Cerebellar cortex (tissue), 1 donor: ENCODE data around the gene EFNB1.

Experiments used
- DNase-seq: peaks from one replicate; pipeline ENCODE4 v3.0.0-alpha.2; 2015; ENCODE audit warnings: low spot score

The EFNB1 gene

DNA sequence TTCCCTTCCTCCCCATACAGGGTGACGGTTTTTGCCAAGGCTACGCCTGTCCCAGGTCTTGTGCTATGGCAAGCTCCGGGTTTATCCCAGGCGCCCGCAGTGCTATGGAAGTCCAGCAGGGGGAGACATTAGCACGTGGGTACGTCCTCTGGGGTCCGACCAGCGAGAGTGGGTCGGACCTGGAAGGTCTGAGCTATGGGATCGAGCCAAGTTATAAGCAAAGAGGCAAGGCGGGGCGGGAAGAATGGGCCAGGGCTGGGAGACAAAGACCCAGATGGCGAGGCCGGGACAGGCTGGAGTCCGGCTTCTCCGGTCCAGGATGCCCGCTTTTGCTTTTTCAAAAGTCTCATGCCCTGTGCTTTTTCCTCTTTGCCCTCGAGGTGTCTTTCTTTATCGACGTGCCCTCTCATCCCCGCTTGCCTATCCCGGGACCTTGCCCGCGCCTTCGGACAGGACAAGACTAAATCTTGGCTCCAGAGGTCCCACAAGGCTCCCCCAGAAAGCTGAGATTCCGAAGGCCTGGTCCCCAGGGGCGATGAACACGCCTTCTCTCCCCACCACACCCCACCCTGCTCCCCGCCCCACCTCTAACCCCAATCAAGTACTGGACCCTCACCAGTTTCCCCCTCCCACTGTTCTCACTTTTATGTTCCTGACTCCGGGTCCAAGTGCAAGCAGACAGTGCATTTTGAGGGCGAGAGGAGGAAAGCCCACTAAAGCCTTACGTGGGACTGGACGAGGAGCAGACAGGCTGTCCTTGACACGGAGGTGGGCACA is 785 bp upstream of the EFNB1 start:
- peak; percentile 76 for DNase-seq

DNA sequence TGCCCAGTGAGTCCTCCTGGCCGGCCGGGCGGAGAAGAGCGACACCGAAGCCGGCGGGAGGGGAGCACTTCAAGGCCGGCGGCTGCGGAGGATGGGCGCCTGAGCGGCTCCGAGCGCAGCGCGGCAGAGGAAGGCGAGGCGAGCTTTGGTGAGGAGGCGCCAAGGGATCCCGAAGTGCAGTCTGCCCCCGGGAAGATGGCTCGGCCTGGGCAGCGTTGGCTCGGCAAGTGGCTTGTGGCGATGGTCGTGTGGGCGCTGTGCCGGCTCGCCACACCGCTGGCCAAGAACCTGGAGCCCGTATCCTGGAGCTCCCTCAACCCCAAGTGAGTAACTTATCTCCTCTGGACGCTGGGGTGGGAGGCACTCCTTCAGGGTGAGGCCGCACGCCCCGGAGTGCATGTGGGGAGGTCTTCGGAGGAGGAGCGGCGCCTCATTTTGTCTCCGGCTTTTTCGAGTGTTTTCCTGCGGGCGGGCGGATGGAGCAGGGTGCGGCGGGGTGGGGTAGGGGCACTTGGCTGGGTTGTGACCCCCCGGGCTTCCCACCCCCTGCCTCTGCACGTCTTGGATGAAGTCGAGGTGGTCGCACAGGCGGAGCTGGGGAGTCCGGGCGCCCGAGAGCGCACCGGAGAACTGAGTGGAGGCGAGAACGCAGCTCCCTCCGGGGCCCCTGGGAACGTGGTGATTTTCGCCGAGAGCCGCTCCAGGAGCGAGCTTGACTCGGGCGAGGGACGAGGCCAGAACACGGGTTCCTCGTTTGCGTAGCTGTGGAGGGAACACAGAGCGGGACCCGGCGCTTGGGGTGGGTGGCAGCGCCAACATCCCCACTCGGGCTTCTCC is 979 bp downstream of the EFNB1 start:
- peak; percentile 6 for DNase-seq

DNA sequence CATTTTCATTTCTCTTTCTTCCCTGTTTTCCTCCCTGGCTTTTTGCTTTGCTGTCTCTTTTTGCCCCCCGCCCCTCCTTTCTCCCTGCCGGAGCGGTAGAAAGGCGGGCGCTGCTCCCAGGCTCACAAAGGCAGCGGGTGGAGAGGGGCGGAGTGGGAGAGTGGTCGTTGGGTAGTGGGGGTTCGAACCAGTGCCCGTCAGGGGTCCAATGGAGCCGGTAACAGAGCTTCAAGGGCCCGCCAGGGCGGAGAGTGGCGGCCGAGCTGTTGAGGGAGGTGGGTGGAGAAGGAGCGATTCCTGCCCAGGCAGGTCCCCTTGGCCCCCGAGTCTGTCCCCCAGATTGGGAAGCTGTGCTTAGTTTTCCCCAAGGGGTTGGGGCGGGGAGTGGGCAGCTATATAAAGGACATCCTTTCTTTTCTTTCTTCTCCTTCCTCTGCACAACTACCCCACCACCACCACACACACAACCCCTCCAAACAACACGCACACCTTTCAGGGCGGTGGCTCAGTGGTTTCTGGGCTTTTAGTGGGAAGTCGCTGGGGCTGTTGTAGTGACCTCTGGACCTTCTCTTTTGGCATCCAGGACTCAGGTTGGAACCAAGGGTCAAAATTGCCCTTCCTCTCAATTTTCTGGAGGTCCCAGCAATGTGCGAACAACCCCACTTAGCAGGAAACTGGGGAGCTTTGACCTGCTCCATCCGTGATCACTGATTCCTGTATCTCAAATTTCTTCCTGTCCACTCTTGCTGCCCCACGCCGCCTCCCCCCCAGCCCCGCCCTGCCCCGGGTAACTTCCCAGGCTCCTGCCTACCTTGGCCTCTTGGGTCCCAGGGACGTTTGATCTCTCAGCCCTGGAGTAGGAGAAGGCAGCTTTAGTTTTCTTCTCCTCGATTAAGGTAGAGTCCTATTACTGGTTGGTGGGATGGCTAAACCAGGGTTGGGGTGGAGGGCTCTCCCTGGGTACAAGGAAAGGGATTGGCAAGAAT is 1.9 kb downstream of the EFNB1 start:
- no peak for DNase-seq

DNA sequence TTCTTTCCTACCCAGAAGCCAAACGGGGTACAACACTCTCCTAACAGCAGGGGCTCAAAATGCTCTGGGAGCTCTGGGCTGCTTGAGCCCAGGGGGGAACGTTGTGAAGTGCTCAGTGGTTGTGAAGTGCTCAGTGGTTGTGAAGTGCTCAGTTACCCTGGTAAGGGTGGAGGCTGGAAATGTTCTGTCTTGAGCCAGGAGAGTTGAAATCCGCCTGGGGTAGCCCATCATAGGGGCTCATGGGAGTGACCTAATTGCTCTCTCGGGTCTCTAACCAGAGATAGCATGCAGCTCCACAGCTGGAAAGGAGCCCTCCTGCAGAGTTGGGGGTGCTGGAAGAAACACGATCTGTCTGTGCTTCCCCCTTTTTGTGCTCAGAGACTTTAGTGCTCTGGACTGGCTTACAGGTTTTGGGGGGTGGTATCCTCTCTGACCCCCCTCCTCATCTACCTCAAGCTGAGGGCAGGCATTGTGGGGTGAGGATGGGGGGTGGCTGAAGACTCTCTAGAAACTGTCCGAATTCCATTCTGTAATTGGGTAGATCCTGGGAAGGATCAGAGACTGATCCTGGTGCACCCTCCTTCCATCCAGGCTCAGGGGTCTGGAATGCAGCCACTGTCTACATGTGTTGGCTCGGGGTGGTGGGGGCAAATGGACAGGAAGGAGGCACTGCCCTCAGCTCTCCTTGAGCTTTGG is 2.7 kb downstream of the EFNB1 start:
- DNase-seq = no peak

DNA sequence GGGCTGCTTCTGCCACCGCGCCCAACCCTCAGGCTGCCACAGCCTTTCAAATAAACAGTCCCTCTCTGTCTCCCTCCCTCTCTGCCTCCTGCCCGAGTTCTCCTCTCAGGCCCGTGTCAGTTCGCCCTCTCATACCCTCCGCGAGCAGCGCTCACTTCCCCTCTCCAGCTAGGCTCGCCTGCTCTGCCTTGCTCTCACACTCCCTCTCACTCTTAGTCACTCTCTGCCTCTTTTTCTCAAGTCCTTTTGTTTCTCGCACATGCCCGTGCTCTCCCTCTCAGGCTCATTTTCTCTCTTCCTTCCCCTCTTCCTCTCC is 3.2 kb downstream of the EFNB1 start:
- peak; percentile 12 for DNase-seq

DNA sequence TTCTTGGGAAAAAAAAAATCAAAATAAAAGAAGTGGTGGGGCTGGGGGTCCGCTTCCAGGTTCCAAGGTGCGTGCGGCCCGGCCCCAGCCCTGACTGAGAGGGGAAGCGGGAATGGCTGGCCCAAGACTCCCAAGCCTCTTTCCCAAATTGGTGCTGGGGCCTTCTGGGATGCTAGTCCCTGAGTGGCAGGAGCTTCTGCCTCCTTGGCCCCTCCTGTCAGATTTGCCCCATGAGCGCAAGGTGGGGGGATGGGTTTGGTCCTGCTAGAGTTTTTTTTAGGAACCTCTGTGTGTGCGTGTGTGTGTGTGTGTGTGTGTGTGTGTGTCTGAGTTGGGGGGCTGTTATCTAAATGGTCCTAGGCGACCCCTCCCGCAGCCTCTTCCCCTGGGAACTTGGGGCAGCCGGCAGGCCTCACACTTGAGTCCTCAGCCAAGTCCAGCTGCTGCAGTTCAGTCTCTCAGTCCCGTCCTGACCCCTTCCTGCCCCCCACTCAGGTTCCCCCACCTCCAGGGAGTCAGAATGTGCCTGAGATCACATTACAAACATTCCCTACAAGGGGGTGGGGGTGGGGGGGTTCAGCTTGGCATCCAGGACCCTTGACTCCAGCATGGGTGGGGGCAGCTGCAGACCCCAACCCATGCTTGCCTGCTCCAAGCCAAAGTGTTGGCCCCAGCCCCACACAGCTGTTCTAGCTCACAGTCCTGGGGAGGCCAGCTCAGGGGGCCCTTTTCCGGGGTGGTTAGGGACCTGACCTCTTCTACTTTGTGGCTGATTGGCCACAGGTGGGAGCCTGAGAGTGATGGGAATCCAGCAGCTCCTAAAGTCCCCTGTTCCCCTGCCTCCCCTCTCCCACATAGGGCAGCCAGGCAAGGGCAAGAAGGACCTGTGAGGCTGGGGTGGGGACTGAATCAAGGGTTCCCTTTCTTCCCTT is 4.0 kb downstream of the EFNB1 start:
- no peak for DNase-seq

DNA sequence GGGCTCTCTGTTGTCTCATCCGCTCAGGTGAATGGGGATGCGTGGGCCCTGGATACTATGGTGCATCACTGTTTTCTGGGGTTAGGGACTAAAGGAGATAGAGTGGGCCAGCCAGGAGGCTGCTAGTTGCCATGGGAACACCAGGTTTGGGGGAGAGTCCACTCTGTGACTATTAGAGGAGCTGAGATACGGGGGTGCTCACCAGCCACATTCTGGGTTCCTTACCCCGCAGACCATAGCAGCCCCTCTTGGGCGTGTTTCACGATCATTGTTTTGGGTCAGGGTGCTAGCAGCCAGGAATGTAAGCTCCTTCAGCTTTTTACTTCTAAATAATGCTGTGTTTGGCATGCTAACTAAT is 4.6 kb downstream of the EFNB1 start:
- DNase-seq = no peak

DNA sequence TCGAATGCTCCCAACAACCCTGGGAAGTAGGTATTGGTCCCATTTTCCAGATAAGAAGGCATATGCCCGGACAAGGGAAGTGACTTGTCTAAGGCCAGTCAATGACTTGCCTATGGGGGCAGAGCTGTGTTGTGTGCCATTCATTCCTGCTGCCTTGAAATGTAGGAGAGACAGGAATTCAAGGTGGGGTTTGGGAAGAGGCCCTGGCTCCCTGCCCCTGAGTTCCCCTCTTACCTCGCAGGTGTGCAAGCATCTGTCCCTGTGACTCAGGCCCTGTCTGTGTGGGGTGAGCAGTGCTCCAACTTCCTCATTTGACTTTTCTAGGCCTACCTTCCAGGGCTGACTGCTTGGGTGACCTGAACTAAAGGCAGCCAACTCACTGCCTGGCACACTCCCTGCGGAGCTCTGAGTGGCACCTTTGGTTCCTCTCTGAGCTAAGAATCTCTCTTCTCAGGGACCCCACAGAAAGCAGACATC is 5.1 kb downstream of the EFNB1 start:
- DNase-seq = no peak

DNA sequence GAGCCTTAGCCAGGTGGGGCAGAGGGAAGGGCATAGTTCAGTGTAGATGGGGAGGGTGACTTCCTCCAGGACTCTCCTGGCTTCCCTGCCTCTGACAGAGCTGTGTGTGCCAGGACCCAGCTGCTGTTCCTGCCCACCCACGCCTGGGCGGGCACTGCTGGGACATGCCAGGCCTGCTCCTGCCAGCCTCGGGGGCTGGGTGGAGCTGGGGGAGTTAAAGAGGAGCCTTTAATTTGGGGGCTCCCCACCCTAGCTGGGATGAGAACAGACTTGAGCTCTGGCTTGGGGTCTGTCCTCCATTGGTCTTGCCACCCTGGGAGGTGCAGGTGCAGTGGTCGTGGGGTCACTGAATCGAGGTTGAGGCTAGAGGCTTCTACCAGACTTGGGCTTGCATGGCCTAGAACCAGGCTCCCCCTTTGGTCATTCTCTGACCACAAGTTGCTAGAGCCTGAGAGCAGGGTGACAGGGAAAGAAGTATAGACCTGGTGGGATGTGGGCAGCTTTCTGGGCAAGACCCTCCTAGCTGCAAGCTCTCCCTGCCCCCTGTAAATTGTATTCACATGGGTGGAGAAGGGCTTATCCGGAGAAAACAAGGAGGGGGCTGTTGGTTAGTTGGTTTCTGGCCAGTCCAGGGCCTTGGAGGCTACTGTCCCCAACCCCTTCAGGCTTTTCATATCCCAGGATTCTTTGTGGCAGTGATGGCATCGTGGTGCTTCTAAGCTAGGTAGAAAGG is 5.7 kb downstream of the EFNB1 start:
- DNase-seq = no peak

DNA sequence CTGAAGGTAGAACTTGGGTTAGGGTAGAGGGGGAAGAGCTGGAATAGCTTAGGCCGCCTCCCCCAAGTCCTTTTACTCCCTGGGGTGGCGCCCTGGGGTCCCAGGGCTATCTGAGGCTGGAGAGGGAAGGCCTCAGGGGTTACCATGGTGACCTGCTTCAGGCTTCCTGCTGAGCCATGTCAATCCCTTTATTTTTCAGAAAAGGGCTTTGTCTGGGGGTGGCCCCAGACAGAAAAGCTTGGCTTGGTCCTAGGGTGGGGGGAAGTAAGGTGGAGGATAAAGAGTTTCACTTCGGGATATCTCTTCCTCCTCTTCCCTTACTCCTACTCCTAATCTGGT is 6.3 kb downstream of the EFNB1 start:
- DNase-seq = no peak

DNA sequence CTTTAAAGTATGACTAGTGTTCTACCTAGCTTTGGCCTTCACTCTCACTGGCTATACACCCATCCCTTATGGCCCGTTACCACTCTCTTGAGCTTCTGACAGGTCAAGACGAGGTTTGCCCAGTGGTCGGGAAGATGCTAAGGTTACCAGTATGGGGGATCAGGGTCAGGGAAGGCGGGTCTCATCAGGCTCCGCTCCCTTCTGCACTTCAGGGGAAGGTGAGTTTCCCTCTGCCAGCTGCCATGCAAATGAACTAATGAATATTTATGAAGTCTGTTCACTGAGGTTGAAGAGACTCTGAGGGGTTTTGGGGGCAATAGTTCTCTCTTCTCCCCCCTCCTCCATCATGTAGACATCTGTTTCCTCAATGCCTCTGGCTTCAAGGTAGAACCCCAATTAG is 6.6 kb downstream of the EFNB1 start:
- no peak for DNase-seq

DNA sequence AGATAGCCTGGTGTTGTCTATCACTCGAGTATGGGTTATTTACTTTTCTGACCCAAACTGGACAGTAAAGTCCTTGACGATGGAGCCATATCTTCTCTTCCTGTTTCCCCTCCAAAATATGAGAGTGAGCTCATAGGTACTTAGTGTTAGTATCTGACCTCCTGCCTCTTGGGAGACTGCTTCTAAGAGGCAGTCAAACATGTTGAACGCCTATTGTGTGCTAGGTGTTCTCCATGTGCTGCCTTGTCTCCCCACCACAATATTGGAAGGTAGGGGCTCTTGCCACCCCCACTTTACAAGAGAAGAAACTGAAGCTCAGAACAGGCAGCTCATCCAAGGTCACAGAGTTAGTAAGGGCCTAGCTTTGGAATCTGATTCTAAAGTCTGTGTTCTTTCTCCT is 8.3 kb downstream of the EFNB1 start:
- DNase-seq = no peak

DNA sequence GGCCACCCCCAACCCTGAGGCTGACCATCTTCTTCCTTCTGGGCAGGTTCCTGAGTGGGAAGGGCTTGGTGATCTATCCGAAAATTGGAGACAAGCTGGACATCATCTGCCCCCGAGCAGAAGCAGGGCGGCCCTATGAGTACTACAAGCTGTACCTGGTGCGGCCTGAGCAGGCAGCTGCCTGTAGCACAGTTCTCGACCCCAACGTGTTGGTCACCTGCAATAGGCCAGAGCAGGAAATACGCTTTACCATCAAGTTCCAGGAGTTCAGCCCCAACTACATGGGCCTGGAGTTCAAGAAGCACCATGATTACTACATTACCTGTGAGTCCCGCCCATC is 9.7 kb downstream of the EFNB1 start:
- DNase-seq = no peak

DNA sequence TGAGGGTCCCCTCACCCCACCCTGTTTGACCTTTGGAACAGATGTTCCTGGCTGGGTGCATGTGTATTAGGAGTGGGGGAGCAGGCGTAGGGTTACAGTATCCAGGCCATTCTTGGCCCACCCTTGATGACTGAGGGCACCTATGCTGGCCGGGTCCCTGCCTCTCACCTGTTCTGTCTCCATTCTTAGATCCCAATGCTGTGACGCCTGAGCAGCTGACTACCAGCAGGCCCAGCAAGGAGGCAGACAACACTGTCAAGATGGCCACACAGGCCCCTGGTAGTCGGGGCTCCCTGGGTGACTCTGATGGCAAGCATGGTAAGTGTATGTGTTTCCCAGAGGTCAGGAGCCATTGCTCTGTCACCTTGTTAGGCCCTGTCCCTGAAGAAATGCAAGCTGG is 10.9 kb downstream of the EFNB1 start:
- DNase-seq = no peak

DNA sequence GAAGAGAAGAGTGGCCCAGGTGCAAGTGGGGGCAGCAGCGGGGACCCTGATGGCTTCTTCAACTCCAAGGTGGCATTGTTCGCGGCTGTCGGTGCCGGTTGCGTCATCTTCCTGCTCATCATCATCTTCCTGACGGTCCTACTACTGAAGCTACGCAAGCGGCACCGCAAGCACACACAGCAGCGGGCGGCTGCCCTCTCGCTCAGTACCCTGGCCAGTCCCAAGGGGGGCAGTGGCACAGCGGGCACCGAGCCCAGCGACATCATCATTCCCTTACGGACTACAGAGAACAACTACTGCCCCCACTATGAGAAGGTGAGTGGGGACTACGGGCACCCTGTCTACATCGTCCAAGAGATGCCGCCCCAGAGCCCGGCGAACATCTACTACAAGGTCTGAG is 11.4 kb downstream of the EFNB1 start:
- no peak for DNase-seq

DNA sequence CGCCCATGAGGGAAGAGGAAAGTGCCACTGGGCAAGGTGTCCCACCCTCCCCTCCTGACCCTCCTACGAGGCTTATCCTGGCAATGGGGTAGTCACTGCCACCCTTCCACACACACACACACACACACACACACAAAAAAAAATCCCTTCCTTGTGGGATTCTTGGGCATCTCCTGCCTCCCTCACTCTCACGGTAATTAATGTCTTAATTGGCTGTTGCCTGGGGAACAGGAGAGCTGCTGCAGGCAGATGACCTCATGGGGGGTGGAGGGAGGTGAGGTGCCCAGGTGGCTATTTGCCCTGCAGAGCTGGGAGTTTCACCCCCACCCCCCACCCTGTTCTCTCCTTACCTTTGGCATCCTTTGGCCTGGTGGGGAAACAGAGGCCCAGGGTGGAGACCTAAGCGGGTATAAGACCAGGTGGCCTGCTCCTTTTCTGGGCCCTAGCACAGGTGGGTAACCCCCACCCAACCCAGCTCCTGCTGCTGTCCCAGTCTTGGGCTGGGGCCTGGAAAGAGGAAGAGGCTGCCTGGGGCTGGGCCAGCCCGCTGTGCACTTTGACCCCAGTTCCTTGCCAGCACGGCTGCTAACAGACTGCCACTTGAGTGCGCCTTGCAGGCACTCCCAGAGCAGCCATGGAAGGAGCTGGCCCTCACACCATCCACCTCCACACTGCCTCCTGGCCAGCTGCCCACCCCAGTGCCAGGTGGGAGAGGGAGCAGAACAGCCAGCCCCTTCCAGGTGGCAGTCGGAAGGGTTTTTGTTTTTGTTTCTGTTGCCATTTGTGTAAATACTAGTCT is 12.6 kb downstream of the EFNB1 start:
- DNase-seq = no peak

DNA sequence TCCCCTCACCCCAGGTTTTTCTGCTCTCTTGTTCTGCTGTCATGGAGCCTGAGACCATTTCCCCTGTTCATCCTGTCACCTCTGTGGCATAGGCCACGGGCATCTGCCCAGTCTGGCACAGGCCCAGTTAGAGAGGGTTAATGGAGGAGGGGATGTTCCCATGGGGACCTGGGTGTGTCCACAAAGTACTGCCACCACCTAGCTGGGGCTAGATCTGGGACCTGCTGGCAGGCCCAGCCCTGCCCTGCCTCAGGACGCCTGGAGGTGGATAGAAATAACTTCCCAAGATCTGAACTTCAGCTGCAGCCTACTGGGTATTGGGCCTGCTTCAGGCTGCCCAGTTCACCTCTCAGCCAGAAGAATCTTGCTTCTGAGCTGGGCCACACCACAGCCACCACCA is 13.5 kb downstream of the EFNB1 start:
- DNase-seq = no peak

DNA sequence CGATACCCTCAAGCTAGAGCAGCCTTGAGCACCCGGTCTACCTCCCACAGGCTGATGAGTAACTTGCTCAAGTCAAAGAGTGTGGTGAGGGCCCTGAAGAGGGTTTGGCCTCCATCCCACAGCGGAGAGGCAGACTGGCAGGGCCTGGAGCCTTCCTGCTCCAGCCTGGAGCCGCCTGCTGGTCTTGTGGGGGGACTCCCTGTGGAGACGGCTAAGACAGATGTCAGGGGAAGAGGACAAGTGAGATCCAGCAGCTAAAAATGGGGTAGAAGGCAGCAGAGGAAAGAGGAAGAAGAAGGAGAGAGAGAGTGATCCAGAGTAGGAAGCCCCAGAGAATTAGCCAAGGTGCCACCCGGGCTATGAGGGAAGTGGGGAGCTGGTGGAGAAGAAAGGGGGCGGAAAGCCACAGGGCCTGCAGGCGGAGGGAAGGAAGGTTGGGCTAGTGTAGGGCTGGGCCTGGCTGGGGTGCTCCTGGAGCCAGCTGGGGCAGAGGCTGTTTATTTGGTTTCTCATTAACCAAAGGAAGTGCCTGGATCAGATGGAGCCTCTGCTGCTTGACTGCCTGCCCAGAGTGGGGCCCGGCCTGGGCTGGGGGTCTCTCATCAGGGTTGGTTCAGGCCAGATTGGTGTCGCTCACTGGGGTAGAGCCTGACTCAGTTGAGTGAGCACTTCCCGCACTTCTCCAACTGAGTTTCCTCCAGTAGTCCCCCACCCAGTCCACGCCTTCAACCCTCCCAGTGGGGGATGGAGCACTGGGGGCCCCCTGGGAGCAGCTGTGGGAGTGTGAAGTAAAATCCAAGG is 14.2 kb downstream of the EFNB1 start:
- no peak for DNase-seq

DNA sequence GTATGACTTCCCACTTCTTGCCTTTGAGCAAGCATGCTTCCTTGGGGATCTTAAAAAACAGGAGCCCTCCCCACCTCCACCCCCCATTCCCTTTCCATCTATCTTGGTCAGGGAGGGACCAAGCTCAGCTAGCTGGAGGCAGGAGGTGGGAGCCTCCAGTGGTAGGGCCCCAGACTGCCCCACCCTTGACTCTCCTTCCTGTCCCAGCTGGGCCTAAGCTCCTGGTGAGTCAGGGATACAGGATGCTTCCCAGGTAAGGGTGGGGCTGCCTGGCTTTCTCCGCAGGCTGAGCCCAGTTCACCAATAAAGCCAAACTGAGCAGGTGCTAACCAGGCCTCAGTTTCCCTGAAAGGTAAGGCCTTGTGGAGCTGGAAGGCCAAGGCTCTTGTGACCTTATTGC is 15.2 kb downstream of the EFNB1 start:
- DNase-seq = no peak
